Measurements from ENCODE around the gene DOCK2. TPM values are rescaled to one million over a fixed set of nuclear protein-coding genes. Genes with fewer than 3 reads are reported as not detected.

DOCK2 gene

GRCh38 chr5:170132269-170132975, 495.3 kb downstream of the DOCK2 start:
- Histone ChIP-seq H2AK5ac (ENCODE audit: low read depth, low read length) (no peak overlapping the region), H3K79me1 (ENCODE audit: low read depth, low read length) (no peaks in the 10 kb centered on the region), H3K4me2 (ENCODE audit: insufficient read depth, low read length, poor library complexity, severe bottlenecking) (no peak overlapping the region), H2BK5ac (ENCODE audit: low read length) (no peak overlapping the region), H3K4me1 (ENCODE audit: control insufficient read depth in 2 of 2, insufficient read depth in 1 of 2, low read depth in 1 of 2, low read length in 2 of 2) (peaks cover 0 to 7% of the 10 kb centered on the region in 2 donors), H3K9ac (ENCODE audit: low read depth, low read length, poor library complexity) (no peak overlapping the region), H2AFZ (ENCODE audit: low read length) (peak overlapping the region; percentile 12), H3K27ac (replicated peaks; ENCODE audit: low read length) (peak overlapping the region; percentile 45), H3K18ac (ENCODE audit: low read length) (no peak overlapping the region), H3K14ac (ENCODE audit: low read length) (no peak overlapping the region), H4K8ac (ENCODE audit: low read depth, low read length) (no peak overlapping the region), H4K91ac (ENCODE audit: low read depth, low read length, poor library complexity) (no peak overlapping the region), H3K36me3 (replicated peaks in 1 of 2; ENCODE audit: control insufficient read depth in 2 of 2, insufficient read depth in 2 of 2, low read length in 2 of 2) (no peaks in the 10 kb centered on the region), H3K27me3 (ENCODE audit: control insufficient read depth in 3 of 3, insufficient read depth in 3 of 3, low read depth in 1 of 3, low read length in 3 of 3) (no peaks in the 10 kb centered on the region), H2BK15ac (ENCODE audit: low read length) (no peak overlapping the region), H3K4ac (ENCODE audit: low read length) (no peak overlapping the region), H3K23ac (ENCODE audit: low read depth, low read length, poor library complexity) (no peak overlapping the region), H3K4me3 (ENCODE audit: low read length in 2 of 2) (no peak overlapping the region), H2BK120ac (ENCODE audit: low read depth, low read length) (no peak overlapping the region), H3K9me3 (replicated peaks in 1 of 2; ENCODE audit: control insufficient read depth in 2 of 2, insufficient read depth in 1 of 2, low read depth in 1 of 2, low read length in 2 of 2) (peaks cover 2 to 5% of the 10 kb centered on the region in 2 donors), H2BK12ac (ENCODE audit: low read length) (no peak overlapping the region)
- no CpG with 5 or more reads among the region's 4 CpGs for WGBS, 2 donors (ENCODE audit: extremely low coverage in 2 of 2, insufficient read length in 2 of 2, insufficient replicate concordance in 1 of 2)
- peak; percentile 17 for DNase-seq (ENCODE audit: low spot score)

Small RNA genes within 50 kb of the gene (small RNA-seq; reads per million reads assigned to genes)
- not detected for gene MIR378E (ENCODE audit: insufficient read depth)

Data from neuronal stem cell (in vitro differentiated cells).